DMS 273 treated with DMSO at 0.1 percent for 48 hours (cell line): ENCODE data around the gene CFAP157.
"Not testable (repeated sequence)": the region's sequence is repeated elsewhere in the genome, so short reads cannot be mapped to it uniquely, and the experiment has no call there.

ENCODE experiments used
- DNase-seq: peaks from one replicate; lab custom pipeline; 2025; lab: John Stamatoyannopoulos, UW

CFAP157 gene

DNA sequence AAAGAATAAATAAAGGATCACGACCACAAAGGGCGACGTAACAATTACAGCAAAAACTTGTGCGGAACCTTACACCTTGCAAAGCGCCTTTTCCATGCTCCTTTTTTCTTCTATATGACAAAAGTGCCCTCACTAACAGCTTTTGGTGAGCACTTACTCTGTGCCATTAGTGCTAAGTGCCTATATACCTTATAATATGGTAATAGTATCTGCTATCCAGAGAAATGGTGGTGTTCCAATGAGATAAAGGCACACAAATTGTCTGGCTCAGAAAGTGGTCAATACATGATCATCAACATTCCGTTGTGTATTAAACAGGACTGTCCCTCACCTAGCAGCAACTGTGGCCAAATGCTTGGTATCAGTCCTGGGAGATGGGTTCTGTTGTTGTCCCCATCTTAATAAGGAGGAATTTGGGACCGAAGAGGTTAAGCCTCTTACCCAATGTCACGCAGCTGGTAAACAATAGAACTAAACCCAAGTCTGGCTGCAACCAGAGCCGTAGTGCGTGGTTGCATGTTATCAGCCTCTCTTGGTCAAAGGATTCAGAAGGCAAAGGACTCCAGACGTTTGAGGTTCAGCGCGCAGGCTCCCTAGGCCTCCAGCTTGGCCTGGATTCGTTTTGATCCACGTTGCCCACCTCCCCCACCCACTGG lies 28.9 kb downstream of the CFAP157 start:
- DNase-seq = no peak

DNA sequence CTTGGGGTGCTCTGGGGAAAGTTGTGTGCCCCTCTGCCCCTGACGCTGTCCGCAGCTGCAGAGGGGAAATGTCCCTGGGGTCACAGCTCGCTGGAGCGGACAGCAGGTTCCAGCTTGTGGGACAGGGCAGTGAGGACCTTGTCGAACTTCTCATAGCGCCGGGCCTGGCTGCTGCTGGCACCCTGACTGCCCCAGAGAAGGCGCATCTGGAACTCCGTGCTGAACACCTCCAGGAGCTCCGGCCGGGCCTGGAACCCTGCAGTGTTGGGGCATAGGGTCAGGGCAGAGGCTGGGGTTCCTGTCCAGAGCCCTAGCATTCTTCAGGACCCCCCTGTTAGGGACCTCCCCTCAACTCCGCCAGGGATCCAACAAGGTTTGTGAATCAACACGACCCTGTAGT lies 31.9 kb downstream of the CFAP157 start:
- DNase-seq = no peak

DNA sequence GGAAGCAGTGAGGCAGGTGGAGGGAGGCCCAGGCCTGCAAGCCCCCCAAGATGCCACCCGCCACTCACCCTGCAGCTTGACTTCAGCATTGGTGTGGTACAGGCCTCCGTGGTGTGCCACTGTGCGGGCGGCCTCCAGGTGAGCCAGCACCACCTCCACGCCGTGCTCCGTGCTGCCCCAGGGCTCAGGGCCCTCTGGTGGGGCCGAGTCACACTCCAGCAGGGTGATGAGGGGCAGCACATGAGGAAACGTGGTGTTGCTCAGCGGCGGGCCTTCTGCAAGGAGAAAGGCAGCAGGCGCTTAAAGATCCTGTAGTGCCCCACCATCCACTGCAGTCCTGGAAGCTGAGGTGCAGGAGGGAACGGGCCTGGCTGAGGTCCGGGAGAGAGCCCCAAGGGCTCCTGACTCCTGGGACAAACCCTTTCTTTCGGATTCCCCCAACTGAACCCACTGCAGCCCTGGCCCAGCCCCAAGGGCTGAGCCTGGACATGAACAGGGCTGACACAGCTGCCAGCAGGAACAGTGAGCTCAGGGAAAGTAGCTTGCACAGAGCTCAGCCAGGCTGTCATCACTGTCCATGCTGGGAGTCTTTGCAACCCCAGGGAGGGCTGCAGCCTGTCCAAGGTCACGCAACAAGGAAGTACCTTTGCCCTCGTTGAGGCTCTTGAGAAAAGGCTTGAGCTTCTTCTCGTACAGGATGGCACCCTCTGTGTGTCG lies 33.0 kb downstream of the CFAP157 start:
- DNase-seq = no peak

DNA sequence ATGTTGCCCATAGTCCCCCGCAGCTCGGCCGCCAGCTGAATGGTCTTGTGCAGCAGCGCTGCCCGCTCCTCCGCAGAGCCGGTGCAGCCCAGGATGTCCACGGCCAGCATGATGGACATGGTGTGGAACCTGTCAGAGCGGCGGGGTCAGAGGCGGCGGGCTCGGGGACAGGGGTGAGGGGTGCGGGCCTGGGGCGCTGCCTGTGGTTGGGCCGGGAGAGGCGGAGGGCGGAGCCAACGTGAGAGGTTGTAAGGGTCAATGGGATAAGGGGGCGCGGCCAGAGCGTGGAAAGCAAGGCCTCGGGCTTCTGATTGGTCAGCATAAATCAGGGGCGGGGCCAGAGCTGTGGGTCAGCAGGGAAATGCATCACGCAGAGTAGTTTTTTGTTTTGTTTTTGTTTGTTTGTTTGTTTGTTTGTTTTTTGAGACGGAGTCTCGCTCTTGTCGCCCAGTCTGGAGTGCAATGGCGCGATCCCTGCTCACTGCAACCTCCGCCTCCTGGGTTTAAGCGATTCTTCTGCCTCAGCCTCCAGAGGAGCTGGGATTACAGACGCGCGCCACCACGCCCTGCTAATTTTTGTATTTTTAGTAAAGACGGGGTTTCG lies 35.1 kb downstream of the CFAP157 start:
- no peak for DNase-seq

DNA sequence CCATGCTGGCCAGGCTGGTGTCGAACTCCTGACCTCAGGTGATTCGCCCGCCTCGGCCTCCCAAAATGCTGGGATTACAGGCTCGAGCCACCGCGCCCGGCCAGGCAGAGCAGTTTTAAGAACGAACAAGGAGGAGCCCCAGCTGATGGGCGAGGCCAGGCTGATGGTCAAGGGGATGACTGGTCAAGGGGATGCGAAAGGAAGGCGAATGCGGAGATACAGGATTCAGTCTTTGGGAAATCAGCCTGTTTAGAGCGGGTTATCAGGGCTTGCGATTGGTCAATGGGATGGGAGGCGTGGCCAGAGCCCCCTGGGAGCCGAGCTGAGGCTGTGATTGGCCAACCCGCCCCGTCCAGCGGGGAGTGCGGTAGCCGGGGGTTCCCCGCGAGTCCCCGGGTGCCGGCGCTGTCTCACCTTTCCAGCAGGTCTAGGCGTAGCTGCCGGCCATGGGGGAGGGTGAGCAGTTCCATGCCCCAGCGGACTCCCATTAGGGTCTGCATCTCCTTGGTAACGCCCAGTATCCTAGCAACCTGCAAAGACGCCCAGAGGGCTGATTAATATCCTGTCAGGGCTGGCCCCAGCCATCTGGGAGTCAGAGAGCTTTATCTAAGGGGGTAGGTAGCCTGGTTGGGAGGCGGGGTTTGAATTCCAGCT lies 35.8 kb downstream of the CFAP157 start:
- peak; percentile 82 for DNase-seq

DNA sequence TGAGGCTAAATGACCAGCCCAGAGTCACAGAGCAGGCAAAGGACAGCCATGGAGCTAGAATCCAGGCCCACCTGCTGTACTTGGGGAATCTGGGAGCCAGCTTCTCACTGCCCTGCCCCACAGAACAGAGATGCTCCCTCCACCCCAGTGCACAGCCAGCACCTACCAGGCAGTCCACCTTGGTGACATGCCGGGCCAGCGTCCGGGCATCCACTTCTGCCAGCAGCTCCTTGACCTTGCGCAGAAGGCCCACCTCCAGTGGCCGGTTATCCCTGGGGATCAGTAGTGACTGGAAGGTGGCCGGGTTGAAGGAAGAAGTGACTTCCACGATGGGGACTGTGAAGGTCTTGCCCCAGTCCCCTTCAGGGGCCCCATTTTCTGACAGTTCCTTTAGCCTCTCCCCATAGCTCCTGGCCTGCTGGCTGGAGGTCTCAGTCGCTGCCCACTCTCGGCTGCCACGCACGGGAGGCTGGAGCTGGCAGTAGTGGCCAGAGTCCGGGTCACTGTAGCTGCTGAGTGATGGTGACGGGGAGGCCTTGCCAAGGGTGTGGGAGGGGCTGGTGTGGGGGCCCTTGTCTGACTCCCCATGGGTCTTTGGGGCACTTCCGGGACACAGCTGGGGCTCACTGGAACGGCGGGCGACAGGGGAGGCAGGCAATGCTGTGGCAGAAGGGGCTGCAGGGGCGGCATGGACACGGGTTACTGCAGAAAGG lies 37.8 kb downstream of the CFAP157 start:
- DNase-seq = no peak

DNA sequence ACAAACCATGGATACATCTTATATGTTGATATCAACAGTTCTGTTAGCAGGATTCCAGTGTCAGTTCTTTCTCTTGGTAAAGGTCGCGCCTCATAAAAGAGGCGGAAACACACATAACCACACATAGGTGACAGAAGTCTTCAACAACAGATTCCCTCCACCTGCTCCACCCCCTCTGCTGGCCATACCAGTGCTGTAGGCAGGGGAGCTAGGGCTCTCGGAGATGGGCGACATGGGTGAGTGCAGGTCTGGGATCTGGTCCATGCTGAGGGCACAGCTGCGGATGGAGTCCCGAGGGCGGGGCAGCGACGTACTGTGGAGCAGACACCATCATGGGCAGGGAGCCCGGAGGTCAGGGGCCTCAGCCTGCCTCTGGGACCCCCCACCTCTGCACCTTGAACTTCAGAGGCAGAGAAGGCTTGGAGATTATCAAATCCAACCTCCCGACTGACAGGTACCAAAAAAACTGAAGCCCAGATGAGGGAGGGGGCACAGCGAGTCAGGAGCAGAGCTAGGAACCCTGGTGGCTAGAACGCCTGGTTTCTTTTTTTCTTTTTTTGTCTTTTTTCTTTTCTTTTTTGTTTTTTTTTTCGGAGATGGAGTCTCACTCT lies 40.3 kb downstream of the CFAP157 start:
- DNase-seq = no peak

DNA sequence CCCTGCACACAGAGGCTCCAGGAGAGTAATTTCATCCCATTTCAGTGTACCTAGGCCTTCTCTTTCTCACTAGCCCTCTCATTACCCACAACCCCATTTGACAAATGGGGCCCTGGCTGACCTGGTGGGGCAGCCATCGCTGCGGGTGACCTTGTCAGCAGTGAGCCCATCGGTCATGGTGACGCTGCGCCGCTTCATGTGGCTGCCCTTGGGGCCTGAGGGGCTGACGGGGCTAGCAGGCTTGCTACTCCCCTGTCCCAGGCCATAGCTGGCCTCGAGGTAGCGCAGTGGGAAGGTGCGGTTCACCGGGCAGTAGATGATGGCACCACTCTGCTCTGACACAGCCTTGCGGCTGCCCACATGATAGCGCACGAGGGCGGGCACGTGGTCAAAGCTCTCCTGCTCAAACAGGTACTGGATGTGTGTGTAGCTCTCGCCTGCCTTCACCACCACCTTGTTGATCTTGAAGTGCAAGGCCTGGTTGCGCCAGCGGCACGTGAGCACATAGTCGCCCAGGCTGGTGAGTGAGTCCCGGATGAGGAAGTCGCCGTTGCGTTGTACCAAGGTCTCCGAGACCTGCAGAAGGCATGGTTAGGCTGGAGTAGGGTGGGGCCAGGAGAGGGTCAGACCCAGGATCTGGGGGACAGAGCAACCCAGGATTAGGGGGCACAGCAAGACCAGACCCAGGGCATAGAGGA lies 42.5 kb downstream of the CFAP157 start:
- no peak for DNase-seq

DNA sequence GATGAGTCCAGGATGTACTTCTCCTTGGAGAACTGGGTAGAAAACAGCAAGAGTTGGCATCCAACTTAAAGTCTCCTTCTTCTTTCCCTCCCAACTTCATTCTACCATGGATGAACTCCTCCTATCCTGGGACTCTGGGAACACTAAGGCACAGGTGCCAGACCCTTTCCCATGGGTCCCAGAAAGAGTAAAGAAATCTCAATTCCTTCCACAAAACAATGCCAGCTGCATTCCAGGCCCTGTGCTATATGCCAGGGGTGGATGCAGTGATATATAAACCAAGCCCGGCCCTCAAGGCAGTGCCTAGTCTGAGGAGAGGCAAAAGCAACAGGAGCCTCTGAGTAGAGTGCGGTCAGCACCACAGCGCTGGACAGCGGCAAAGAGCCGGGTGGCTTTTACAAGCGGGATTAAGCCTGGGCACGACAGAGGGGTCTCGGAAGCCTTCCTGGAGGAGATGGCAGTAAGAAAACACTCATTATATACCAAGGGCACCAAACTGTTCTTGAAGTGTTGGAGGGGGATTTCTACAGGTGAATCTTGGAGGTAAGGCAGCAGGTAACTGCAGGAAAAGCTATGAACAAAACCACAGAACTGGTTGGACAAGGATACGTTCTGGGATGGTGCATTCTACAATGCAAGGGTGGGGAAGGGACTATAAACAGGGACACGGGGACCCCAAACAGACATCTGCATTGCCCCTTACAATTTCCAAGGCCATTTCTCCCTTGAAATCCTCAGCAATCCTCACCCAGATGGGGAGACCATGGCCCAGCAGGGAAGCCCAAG lies 44.7 kb downstream of the CFAP157 start:
- no peak for DNase-seq

DNA sequence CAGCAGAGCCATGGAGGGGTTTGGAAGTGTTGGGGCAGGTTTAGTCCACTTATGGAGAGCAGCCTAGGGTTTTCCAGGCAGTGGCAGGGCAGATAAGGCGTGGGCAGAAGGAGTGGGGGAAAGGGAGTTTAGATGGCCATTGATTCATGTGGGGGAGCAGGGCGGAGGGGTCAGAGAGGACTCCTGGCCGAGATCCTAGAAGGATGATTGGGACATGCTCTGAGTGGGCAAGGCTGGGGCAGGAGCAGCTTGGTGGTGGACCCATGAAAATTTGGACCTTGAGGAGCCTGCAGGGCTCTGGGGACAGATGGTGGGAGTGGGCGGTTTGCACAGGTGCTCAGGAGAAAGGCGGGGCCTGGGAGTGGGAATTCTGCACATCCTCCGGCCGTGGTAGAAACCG lies 46.4 kb downstream of the CFAP157 start:
- no peak for DNase-seq

DNA sequence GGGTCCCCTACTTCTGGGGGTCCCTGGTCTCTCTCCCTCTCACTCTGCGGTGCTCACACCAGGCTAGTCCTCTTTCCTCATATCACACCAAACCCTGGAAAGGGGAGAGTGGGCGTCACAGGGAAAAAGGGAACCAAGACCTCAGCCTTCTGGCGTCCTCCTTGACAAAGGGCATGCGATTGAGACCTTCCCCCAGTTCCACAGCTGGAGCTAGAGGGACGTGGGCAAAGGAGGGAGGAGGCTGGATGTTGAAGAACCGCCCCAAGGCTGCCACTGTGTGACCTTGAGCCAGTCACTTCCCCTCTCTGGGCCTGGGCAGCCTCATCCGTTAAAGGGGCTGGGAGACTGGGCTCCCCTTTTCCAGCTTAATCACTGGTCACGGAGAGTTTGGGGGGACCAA lies 46.8 kb downstream of the CFAP157 start:
- DNase-seq = no peak

DNA sequence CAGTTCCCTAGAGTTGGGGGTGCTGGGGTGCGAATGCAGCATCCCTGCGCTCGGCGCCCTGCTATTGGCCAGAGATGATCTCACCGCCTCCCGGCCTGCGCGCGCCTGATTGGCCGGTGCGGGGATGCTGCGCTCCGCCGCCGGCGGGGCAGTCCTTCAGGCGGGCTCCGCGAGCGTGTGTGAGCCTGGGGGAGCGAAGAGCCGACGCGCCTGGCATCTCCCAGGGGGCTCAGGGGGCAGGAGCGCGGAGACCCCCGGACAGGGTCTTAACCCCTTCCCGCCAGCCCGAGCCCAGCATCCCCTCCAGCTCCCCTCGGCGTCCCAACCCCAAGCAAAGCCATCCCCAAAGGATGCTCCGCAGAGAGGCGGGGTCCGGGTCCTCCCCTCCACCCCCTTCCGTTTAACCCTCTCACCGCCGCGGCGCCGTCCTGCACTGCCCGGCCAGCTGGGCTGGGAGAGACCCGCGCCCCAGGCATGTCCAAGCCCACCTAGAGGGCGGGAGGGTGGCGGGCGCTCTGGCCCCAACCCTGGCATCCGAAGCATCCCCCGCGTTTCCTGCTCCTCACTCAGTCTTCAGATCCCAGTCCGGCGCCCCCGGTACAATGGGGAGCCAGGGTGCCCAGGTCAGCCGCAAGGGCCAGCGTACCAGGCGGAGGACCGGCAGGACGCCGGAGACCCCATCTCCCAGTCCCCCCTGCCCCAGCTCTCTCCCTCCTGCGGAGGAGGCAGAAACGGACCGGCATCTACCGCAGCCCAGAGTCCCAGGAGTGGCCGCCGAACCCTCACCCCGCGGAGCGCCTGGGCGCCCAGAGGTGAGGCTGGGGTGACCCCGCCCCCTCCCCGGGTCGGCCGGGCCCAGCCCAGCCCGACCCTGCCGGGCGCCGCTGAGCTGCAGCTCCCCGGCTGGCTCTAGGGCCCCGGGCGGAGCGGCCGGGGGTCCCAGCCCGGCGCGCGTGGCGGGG lies 47.6 kb downstream of the CFAP157 start:
- DNase-seq = no peak

DNA sequence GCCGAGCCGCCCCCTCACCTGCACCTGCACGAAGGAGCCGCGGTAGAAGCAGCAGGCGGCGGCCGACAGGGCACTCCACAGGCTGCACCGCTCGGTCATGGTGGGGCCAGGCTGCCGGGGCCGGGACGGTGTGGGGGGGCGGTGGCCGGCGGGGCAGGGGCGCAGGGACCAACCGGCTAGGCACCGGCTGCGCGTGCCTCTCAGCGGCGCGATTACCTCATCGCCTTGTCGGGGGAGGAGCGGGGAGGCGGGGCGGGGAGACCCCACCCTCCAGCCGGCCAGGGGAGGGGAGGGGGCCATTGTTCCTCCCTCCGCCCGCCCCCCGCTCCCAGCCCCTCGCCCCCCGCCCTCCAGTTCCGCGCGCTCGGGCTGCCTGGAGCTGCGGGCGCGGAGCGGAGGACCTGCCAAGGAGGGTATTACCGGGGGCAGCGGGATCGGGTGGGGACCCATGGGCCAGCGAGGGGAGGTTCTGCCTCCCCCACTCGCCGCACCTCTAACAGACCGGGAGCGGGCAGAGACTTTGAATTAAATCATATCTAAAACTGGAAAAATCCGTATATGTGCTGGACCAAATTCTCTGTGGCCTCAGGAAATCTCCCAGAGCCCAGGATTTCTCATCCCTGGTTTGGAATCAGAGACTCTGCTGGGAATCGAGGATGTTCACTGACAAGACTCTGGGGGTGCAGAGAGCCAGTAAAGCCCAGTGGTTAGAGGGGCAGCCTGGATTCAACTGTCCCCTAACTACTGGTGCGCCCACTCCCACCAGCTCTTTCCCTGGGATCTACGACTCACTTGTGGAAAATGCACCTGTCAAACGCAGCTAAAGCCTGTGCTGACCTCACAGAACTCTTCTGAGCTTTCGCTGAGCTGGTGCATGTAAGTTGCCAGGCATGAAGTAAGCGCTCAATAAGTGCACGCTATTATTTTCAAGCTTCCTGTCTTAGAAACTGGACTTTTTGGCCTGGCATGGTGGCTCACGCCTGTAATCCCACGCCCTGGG lies 48.6 kb downstream of the CFAP157 start:
- DNase-seq = no peak

DNA sequence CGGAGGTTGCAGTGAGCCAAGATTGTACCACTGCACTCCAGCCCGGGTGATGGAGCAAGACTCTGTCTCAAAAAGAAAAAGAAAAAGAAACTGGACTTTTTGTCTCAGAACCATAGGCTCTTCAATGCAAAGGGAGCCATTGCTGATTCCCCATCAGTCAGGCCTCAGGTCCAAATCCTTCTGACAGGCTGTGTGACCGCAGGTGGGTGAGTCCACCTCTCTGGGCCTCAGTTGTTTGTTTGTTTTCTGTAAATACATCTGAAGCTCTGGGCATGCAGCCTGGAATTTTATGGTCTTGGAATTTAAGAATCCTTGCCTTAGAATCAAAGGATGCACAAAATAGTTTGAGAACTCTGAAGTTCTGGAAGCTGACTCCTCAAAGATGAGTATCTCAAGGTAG lies 49.4 kb downstream of the CFAP157 start:
- no peak for DNase-seq

DNA sequence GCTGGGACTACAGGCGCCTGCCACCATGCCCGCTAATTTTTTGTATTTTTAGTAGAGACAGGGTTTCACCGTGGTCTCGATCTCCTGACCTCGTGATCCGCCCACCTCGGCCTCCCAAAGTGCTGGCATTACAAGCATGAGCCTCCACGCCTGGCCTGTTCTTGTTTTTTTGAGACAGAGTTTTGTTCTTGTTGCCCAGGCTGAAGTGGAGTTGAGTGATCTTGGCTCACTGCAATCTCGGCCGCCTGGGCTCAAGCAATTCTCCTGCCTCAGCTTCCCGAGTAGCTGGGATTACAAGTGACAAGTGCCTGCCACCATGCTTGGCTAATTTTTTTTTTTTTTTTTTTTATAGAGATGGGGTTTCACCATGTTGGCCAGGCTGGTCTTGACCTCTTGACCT lies 50.0 kb downstream of the CFAP157 start:
- not testable (repeated sequence) for DNase-seq

DNA sequence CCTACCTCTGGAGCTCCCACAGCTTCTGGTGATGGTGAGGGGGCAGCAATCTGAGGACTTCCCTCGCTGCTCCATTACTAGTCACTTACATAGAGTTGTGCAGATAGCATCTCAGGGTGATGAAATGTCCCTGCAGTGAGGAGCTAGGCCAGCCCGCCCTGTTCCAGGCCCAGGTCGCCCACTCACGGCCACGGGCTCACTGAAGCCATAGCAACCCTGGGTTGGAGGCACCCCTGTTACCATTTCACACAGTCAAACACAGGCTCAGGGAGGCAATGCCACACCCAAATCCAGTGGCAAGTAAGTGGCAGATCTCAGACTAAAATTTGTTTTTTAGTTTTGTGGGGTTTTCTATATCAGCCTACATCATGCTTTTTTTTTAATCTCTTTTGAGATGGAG lies 52.1 kb downstream of the CFAP157 start:
- no peak for DNase-seq

DNA sequence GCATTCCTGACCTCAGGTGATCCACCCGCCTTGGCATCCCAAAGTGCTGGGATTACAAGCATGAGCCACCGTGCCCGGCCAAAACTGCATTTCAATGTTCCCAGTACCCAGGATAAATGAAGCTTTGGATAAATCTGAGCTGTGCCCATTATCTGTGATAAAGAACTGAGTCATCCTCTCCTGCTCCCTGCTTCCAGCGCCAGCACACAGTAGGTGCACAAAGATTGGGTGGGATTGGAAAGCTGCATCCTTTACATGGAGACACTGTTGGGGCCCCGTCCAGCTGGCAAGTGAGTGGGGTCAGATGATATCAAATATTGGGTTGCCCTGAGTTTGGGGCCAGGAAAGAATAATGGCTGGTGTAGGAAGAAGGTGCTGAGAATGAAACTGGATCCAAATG lies 54.3 kb downstream of the CFAP157 start:
- no peak for DNase-seq

DNA sequence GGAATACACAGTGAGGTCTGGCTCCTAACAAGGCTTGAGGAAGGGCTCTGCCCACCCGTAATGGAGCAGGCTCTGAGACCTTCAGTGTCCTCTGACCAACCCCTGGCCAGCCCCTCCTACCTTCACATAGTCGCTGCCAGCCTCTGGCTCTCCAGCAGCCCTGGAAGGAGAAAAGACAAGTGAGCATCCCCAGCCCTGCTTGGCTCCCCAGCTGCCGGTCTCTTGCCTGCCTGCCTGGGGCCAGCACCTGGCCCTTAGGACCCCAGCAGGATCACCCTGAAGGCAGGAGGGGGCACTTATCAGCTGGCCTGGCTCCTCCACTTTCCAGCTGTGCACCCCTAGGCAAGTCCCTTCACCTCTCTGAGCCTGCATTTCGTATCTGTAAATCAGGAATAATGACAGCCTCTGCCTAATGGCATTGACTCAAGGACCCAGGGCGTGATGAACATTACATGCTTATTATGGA lies 54.7 kb downstream of the CFAP157 start:
- DNase-seq = no peak
